SK-N-SH treated with all-trans-retinoic acid at 6 μM for 48 hours (cell line): ENCODE measurements around the gene THTPA.

Experiments
- BACH2 ChIP-seq: fragments of 250-450 bp; sonication (Bioruptor Pico); IDR thresholded peaks from 2 replicates; pipeline ENCODE4 v1.9.0; 2021; ENCODE audit warnings: mild to moderate bottlenecking, borderline replicate concordance
- CSDC2 ChIP-seq: fragments of 250-450 bp; sonication (Bioruptor Pico); IDR thresholded peaks from 2 replicates; pipeline ENCODE4 v1.5.0; 2020; ENCODE audit warnings: mild to moderate bottlenecking, moderate library complexity
- ESRRG ChIP-seq: fragments of 250-450 bp; sonication (Bioruptor Pico); IDR thresholded peaks from 2 replicates; pipeline ENCODE4 v1.6.1; 2021; ENCODE audit warnings: mild to moderate bottlenecking
- GLIS3 ChIP-seq: fragments of 250-450 bp; sonication (Bioruptor Pico); IDR thresholded peaks from 2 replicates; pipeline ENCODE4 v1.5.0; 2020; ENCODE audit warnings: mild to moderate bottlenecking, moderate library complexity
- PPARA ChIP-seq: fragments of 250-450 bp; sonication (Bioruptor Pico); IDR thresholded peaks from 2 replicates; pipeline ENCODE4 v1.5.0; 2020; ENCODE audit warnings: mild to moderate bottlenecking, borderline replicate concordance
- SNAI2 ChIP-seq: fragments of 250-450 bp; sonication (Bioruptor Pico); IDR thresholded peaks from 2 replicates; pipeline ENCODE4 v1.5.0; 2020; ENCODE audit warnings: mild to moderate bottlenecking, moderate library complexity
- ZFP3 ChIP-seq: fragments of 250-450 bp; sonication (Bioruptor Pico); IDR thresholded peaks from 2 replicates; pipeline ENCODE4 v1.5.0; 2020; ENCODE audit warnings: mild to moderate bottlenecking, moderate library complexity
- ZFP30 ChIP-seq: fragments of 450-650 bp; formaldehyde crosslinking; IDR thresholded peaks from 2 replicates; pipeline ENCODE4 v1.5.0; 2022; ENCODE audit warnings: mild to moderate bottlenecking, moderate library complexity
- ZNF565 ChIP-seq: fragments of 450-650 bp; formaldehyde crosslinking; conservative IDR thresholded peaks from 2 replicates; pipeline ENCODE4 v1.5.0; 2020; ENCODE audit warnings: low read depth, mild to moderate bottlenecking, moderate library complexity
- TF ChIP-seq, protein P1 (sequence below): fragments of 250-450 bp; sonication (Bioruptor Pico); IDR thresholded peaks from 2 replicates; pipeline ENCODE4 v1.8.0; 2020; ENCODE audit warnings: mild to moderate bottlenecking, moderate library complexity, borderline replicate concordance

DNA sequence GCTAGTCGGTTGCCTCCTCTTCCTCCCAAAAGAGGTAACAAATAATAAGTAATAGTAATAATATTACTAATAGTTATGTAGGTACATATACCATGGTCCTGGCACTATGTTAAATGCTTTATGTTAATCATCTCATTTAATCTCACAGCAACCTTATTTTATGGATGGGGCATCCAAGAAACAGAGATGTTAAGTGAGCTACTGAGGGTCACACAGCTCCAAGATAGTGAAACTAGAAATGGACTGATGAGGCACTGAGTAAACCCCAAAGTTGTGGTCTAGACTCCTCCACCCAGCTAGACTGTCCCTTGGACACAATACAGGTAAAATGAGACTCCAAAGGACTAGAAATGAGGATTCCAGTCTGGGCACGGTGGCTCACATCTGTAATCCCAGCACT lies 19.6 kb upstream of the THTPA start:
- TF ChIP-seq ZFP30 (CRISPR knock-in tag) (no peak), ZFP3 (CRISPR knock-in tag) (no peak), ZNF565 (CRISPR knock-in tag) (no peak), CSDC2 (no peak), BACH2 (CRISPR knock-in tag) (no peak), ESRRG (no peak), SNAI2 (no peak), PPARA (CRISPR knock-in tag) (no peak), GLIS3 (CRISPR knock-in tag) (no peak)
- TF ChIP-seq, protein P1, sequence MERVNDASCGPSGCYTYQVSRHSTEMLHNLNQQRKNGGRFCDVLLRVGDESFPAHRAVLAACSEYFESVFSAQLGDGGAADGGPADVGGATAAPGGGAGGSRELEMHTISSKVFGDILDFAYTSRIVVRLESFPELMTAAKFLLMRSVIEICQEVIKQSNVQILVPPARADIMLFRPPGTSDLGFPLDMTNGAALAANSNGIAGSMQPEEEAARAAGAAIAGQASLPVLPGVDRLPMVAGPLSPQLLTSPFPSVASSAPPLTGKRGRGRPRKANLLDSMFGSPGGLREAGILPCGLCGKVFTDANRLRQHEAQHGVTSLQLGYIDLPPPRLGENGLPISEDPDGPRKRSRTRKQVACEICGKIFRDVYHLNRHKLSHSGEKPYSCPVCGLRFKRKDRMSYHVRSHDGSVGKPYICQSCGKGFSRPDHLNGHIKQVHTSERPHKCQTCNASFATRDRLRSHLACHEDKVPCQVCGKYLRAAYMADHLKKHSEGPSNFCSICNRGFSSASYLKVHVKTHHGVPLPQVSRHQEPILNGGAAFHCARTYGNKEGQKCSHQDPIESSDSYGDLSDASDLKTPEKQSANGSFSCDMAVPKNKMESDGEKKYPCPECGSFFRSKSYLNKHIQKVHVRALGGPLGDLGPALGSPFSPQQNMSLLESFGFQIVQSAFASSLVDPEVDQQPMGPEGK (CRISPR knock-in tag), result no peak
